HPDE6-E6E7 (cell line): Measurements from ENCODE around the gene HPDL.

ENCODE experiments used
- DNase-seq: peaks from one replicate; pipeline ENCODE4 v3.0.0; 2011; ENCODE audit warnings: missing footprints; ENCODE audit errors: extremely low spot score

HPDL gene

GRCh38 chr1:45322486-45323040 lies 4.1 kb upstream of the HPDL start:
- no peak for DNase-seq

GRCh38 chr1:45325851-45326506 lies 716 bp upstream of the HPDL start:
- DNase-seq = no peak

- DNase-seq = no peak
Observed at GRCh38 chr1:45327644-45328515, 1.2 kb downstream of the HPDL start.

- no peak for DNase-seq
Observed at GRCh38 chr1:45328680-45329079, 2.0 kb downstream of the HPDL start.

GRCh38 chr1:45329445-45329844 lies 2.8 kb downstream of the HPDL start:
- DNase-seq = no peak

GRCh38 chr1:45331436-45332345 lies 5.0 kb downstream of the HPDL start:
- DNase-seq = no peak

GRCh38 chr1:45332346-45332720 lies 5.6 kb downstream of the HPDL start:
- DNase-seq = no peak

- DNase-seq = no peak
Observed at GRCh38 chr1:45334308-45335245, 7.9 kb downstream of the HPDL start.

GRCh38 chr1:45335855-45336324 lies 9.2 kb downstream of the HPDL start:
- DNase-seq = no peak

- DNase-seq = no peak
Observed at GRCh38 chr1:45337630-45338325, 11.1 kb downstream of the HPDL start.

- peak; percentile 91 for DNase-seq
Observed at GRCh38 chr1:45339789-45340558, 13.3 kb downstream of the HPDL start, which contains the start of the genes MUTYH and TOE1. TSS of gene MUTYH (minus strand) at chr1:45340440. CDS start at chr1:45334505, 5,935 bp downstream. TSS of gene TOE1 (plus strand) at chr1:45340170. CDS start at chr1:45340253, 83 bp downstream.

GRCh38 chr1:45340816-45341466 lies 14.2 kb downstream of the HPDL start:
- no peak for DNase-seq

- DNase-seq = no peak
Observed at GRCh38 chr1:45344499-45344898, 17.8 kb downstream of the HPDL start.

- no peak for DNase-seq
Observed at GRCh38 chr1:45345014-45345413, 18.3 kb downstream of the HPDL start.

GRCh38 chr1:45346473-45346872 lies 19.8 kb downstream of the HPDL start:
- no peak for DNase-seq

- DNase-seq = no peak
Observed at GRCh38 chr1:45348020-45348419, 21.3 kb downstream of the HPDL start.

- DNase-seq = no peak
Observed at GRCh38 chr1:45348609-45348965, 21.9 kb downstream of the HPDL start.

GRCh38 chr1:45348966-45349677 lies 22.4 kb downstream of the HPDL start:
- no peak for DNase-seq
